NCI-H146 treated with DMSO at 0.1 percent for 48 hours (cell line): Measurements from ENCODE around the gene SLC29A1.
"Not testable (repeated sequence)": the region's sequence is repeated elsewhere in the genome, so short reads cannot be mapped to it uniquely, and the experiment has no call there.

Experiments
- DNase-seq: peaks from one replicate; lab custom pipeline; 2025; ENCODE audit not compliant: unreplicated experiment; lab: John Stamatoyannopoulos, UW

The SLC29A1 gene

DNA sequence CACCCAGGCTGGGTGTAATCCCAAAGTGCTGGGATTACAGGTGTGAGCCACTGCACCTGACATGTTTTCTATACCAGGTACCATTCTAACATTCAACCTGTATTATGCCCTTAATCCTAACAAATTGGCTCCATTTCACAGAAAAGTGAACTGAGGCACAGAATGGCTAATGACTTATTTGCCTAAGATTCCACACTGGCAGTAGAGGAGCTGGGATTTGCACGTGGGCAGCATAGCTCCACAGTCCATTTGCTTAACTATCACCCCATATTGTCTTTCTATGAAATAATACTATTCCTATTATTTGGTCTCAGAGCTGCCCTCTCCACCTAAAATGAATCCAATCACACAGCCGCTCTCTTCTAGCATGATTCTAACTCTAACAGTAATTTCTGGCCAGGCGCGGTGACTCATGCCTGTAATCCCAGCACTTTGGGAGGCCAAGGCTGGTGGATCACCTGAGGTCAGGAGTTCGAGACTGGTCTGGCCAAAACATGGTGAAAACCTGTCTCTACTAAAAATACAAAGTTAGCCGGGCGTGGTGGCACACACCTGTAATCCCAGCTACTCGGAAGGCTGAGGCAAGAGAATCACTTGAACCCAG is 30.0 kb upstream of the SLC29A1 start:
- DNase-seq: no peak

DNA sequence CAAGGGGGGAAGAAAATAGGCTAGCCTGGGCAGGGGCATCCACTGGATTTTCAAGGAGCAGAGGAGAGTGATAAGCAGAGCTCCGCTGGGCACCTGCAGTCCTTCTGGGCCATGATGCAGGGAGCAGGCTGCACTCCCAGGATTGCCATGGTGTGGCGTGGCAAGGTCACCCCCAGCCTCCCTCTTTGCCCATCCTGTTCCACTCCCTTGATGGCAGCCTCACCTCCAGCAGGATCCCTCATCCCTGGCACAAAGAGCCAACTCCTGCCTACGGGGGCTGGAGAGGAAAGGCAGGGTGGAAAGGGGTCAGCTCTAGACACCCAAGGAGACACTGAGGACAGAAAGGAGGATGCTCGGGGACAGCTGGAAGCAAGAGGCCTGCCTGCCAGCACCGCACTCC is 29.1 kb upstream of the SLC29A1 start:
- DNase-seq: no peak

DNA sequence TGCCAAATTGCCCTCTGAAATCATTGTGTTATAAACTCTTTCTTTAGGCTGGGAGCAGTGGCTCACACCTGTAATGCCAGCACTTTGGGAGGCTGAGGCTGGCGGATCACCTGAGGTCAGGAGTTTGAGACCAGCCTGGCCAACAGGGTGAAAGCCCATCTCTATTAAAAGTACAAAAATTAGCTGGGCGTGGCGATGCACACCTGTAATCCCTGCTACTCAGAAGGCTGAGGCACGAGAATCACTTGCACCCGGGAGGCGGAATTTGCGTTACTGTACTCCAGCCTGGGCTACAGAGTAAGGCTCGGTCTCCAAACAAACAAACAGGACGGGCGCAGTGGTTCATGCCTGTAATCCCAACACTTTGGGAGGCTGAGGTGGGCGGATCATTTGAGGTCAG is 27.0 kb upstream of the SLC29A1 start:
- not testable (repeated sequence) for DNase-seq

DNA sequence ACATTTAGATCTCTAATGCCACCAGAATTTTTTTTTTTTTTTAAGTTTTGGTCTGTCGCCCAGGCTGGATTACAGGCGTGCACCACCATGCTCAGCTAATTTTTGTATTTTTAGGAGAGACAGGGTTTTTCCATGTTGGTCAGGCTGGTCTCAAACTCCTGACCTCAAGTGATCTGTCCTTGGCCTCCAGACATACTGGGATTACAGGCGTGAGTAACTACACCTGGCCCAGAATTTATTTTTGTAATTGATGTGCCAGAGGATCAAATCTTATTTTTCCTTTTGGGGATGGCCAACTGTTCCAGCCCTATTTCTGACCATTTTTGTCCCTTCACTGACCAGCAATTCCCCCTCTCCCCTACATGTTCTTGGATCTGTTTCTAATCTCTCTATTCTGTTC is 24.7 kb upstream of the SLC29A1 start:
- no peak for DNase-seq

- DNase-seq: no peak
These were observed 23.5 kb upstream of the SLC29A1 start for GRCh38 chr6:44199883-44200282.

GRCh38 chr6:44201200-44201599 is 22.2 kb upstream of the SLC29A1 start:
- DNase-seq: no peak

DNA sequence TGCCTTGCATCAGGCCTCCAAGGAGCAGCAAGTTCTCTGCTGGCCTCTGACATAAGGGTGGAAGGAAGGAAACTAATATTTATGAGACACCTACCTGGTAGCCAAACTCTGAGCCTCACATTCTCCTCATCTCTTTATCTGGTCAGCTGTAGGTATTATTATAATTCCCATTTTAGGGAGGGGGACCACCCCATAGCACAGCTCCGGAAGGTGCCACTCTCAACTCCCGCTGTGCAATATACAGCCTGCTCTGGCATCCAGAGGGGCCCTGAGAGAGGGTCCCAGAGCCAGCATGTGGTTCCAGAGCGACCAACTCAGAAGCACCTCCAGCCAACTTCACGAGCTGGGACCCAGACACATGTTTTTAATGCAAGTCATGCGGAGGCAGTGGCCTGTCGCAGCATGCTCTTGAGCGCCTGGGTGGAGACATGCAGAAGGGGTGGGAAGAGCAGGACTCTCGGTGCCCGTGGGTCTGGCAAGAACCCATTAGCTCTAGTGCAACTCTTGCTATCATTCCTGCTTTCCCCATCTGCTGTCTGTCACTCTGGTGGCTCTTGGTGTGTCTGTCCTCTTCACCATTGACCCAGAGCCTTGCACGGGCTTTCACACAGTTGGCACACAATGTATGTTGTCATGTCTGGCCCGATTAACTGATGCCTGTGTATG is 21.6 kb upstream of the SLC29A1 start:
- no peak for DNase-seq

DNA sequence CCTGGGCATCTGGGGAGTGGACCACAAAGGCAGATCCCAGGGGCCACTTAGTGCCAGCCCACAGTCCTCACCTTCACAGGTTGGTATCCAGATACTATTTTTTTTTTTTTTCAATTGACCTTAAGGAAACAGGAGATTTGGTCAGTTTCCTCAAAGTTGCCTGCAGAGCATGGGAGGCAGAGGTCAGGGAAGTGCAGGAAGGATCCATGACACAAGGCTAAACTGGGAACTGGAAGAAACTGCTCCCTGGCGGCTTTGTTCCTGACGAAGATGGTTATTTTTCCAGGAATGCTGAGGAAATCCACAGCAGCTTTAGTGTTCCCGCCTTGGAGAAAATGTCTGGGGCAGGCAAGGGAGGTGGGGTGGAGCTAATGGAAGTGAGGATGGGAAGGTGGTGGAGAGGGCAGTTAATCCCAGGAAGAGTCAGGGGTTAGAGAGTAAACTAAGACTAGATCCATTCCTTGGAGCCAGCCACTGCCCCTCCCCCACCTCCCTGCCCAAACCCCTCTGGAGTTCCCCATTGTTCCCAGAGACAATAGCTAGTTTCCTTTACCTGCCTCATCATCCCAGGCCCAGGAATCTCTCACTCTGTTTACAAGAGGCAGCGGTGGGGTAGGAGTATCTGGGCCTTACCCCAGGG is 20.9 kb upstream of the SLC29A1 start:
- DNase-seq: no peak

DNA sequence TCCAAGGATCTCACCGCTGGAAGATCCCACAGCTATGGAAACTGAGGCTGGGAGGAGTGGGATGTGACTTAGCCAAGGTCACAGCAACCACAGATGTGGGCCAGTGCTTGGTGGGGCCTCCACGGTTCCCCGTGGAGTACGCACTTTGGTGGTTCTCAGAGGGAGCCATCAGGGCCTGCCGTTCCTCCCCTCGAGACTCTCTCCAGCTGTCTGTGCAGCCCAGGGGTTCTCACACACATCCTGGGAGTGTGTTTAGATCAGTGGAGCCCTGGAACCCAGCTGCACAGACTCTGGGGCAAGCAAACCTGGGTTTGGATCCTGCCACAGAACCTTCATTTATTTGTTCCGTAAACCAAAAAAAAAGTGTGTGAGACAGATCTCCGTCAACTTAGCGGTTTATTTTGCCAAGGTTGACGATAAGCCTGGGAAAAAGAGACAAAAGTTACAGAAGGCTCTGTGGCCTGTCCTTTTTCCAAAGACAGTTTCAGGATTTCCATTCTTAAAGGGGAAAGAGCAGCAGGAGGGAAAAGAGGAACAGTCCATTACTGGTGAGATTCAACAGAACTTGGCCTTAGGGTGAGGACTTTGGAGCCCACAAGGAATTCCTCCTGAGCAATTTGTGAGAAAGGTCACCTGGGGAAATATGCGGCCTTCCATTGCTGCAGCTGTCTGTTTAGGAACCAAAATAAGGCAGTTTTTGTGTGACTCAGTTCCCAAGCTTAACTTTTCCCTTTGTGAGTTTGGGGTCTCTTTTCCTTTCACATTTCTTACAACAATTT is 20.2 kb upstream of the SLC29A1 start:
- no peak for DNase-seq

DNA sequence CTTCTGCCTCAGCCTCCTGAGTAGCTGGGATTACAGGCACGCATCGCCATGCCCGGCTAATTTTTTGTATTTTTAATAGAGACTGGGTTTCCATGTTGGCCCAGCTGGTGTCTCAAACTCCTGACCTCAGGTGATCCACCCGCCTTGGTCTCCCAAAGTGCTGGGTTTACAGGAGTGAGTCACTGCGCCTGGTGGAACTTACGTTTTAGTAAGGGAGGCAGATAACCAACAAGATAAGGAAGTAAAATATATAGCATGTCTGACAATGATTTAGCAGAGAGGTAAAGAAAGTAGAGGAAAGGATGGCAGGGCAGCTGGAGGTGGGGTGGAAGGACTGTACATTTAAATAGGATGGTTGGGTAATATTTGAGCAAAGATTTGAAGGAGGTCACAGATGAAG is 19.4 kb upstream of the SLC29A1 start:
- DNase-seq: no peak

DNA sequence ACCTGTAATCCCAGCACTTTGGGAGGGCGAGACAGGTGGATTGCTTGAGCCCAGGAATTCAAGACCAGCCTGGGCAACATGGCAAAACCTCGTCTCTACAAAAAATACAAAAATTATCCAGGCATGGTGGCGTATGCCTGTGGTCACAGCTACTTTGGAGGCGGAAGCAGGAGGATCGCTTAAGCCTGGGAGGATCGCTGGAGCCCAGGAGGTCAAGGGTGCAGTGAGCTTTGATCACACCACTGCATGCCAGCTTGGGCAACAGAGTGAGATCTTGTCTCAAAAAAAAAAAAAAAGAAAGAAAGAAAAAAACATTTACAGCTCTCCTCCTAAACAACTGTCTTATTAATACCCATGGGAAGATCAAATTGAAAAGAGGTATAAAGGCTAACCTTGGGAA is 15.4 kb upstream of the SLC29A1 start:
- no peak for DNase-seq

GRCh38 chr6:44211284-44211683 is 12.1 kb upstream of the SLC29A1 start:
- DNase-seq: no peak

DNA sequence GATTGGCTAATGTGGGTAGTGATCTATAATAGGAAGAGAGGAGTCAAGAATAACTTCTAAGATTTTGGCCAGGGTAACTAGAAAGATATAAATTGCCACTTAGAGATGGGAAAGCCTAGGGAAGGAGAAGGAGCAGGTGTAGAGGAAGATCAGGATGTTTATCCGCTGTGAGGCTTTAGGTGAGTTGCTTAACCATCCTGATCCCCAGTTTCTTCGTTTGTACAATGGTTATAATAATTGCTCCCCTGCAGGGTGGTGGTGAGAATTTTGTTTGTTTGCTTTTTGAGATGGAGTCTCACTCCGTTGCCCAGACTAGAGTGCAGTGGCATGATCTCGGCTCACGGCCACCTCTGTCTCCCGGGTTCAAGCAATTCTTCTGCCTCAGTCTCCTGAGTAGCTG is 9.1 kb upstream of the SLC29A1 start:
- DNase-seq: no peak

GRCh38 chr6:44216677-44217331 is 6.6 kb upstream of the SLC29A1 start, which contains the start of gene MYMX:
MYMX (plus strand) TSS chr6:44216926; CDS start chr6:44217472, 546 bp downstream.
- no peak for DNase-seq

DNA sequence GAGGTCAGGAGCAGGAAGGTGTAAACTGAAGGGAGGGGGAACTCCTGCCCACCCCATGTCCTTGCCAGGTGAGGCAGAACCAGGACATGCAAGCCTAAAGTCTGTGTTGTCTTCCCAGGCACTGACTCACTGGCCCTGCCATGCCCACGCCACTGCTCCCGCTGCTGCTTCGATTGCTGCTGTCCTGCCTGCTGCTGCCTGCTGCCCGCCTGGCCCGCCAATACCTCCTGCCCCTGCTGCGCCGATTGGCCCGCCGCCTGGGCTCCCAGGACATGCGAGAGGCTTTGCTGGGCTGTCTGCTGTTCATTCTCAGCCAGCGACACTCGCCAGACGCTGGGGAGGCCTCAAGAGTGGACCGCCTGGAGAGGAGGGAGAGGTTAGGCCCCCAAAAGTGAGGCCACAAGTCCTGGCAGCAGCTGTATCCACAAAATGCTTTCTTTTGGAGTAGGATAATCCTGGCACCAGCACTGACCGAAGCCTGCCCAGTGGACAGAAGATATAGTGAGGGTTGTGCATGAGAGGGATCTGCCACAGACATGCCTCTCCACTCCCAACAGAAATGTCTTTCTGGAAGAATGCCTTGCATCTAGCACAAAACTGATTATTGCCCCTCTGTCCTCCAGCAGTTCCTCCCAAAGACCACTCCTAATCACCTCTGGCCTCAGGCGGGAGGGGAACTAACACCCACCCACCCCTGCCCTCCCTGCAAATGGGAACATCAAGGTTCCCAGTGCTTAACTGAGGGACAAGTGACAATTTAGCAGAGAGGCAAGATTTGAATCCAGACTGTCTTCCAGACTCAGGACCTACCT is 5.9 kb upstream of the SLC29A1 start:
- DNase-seq: no peak

DNA sequence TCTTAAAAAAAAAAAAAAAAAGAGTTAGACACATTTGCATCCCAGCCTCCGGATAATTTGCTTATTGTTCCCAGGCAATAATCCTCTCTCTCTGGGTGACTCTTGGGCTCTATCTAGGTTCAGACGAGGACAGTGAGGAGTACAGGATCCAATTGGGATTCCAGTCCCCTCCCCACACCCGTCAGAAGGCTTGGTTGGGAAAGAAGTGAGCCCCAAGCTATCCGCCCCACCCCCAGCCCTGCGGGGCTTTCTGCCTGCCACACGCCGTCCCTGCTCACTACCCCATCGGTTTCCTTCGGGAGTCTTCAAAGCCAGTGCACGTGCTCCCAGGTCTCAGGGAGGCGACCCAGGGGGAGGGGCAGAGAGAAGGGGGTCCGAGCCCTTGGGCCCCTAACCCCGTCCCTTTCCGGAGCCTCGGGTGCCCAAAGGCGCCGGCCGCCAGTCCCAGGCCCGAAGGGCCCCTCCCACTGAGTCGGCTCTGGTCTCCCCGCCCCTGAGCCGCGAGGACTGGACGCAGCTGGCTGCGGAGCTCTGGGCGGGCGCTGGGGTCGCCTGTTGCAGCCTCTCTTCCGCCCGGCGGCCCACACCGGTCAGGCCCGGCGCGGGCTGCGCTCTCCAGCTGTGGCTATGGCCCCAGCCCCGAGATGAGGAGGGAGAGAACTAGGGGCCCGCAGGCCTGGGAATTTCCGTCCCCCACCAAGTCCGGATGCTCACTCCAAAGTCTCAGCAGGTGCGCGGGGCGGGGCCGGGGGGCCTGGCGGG is 4.2 kb upstream of the SLC29A1 start:
- DNase-seq: peak; percentile 88

DNA sequence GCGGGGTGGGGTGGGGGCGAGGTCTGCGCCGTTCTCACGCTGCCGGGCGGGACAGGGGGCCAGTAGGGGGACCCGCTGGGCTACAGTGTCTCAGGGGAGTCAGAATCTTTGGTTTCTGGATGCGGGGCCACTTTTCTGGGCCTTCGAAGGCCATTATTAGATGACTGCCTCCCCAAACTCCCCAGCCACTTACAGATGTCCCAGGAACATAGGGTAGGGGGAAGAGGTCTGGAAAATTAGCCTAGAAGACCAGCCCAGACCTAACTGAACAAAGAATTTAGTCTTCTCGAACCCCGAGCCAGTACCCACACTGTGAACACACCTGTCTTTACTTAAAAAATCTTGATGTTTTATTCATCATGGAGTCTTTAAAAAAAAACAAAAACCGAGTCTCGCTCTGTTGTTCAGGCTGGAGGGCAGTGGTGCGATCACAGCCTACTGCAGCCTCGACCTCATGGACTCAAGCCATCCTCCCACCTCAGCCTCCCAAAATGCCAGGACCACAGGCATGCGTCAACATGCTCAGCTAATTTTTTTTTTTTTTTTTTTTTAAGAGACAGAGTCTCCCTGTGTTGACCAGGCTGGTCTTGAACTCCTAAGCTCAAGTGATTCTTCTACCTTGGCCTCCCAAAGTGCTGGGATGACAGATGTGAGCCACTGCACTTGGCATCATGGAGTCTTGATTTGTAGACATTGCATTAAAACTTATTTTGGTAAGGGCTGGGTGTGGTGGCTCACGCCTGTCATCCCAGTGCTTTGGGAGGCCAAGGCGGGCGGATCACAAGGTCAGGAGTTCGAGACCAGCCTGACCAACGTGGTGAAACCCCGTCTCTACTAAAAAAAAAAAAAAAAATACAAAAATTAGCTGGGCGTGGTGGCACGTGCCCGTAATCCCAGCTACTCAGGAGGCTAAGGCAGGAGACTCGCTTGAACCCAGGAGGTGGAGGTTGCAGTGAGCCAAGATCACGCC is 3.3 kb upstream of the SLC29A1 start:
- DNase-seq: no peak

DNA sequence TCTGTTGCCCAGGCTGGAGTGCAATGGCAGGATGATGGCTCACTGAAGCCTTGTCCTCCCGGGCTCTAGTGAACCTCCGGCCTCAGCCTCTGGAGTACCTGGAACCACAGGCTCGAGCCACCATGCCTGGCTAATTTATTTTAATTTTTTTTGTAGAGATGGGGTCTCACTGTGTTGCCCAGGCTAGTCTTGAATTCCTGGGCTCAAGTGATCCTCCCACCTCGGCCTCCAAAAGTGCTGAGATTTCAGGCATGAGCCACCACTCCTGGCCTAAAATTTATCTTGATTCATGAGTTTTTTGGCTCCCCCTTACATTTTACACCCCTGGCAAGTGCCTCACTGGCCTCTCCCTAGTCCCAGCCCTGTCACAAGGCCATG is 2.5 kb upstream of the SLC29A1 start:
- no peak for DNase-seq
